ENCODE measurements around the gene SPZ1. TPM values are rescaled to one million over a fixed set of nuclear protein-coding genes. Genes with fewer than 3 reads are reported as not detected.

SPZ1 gene
- total RNA-seq, 1 experiment from 2014 or later = not detected

GRCh38 chr5:80341016-80341775 is 21.4 kb downstream of the SPZ1 start:
- ChIA-PET POLR2A (ENCODE audit: unreplicated experiment) (no interaction called here), CTCF (no interaction called here)
- Histone ChIP-seq H3K79me2 (ENCODE audit: low read length) (no peaks in the 10 kb centered on the region), H3K4me2 (ENCODE audit: low read length) (no peak overlapping the region), H3K9me2 (replicated peaks; ENCODE audit: low read length) (no peaks in the 10 kb centered on the region), H3K36me3 (ENCODE audit: low read depth, low read length) (no peaks in the 10 kb centered on the region), H3K9ac (ENCODE audit: low read length) (no peak overlapping the region), H3K27me3 (ENCODE audit: low read length) (no peaks in the 10 kb centered on the region), H3K4me1 (ENCODE audit: insufficient read depth, low read length) (no peaks in the 10 kb centered on the region), H3K27ac (ENCODE audit: low read length) (no peak overlapping the region), H3K4me3 (ENCODE audit: low read length) (no peak overlapping the region), H4K20me1 (ENCODE audit: low read length) (no peaks in the 10 kb centered on the region), H3K9me3 (ENCODE audit: low read length) (no peaks in the 10 kb centered on the region), H2AFZ (ENCODE audit: low read length) (no peak overlapping the region), H3F3A (ENCODE audit: low read length, unreplicated experiment) (no peaks in the 10 kb centered on the region)
- DNase-seq (no peak), ATAC-seq (no peak)
- intact Hi-C loops (cut with micrococcal nuclease) = loop anchor here (10.0 kb wide), 1 partner anchor 334 kb away; no protein-coding TSS in a partner anchor
- BruUV-seq (replicated peaks) = no TSS peak
- no peak for TF ChIP-seq CTCF (conservative IDR thresholded peaks at IDR 0.05; ENCODE audit: low read depth, low read length)
- TF ChIP-seq EZH2phosphoT487 (IDR thresholded peaks at IDR 0.05; ENCODE audit: borderline replicate concordance, low read length) = no peak
- TF ChIP-seq EZH2 (IDR thresholded peaks at IDR 0.05; ENCODE audit: low read length, unreplicated experiment) = no peak

GRCh38 chr5:80343067-80343466 is 23.3 kb downstream of the SPZ1 start:
- no peak overlapping the region for H2AFZ ChIP-seq (ENCODE audit: low read length)
- H3K27me3 ChIP-seq (ENCODE audit: low read length) = no peaks in the 10 kb centered on the region
- H3K4me2 ChIP-seq (ENCODE audit: low read length) = no peak overlapping the region
- no peaks in the 10 kb centered on the region for H3K9me2 ChIP-seq (replicated peaks; ENCODE audit: low read length)
- CTCF ChIA-PET = no interaction called here
- intact Hi-C loops (cut with micrococcal nuclease) = loop anchor here (10.0 kb wide), 1 partner anchor 332 kb away; no protein-coding TSS in a partner anchor
- POLR2A ChIA-PET (ENCODE audit: unreplicated experiment) = no interaction called here
- no peak for ATAC-seq
- BruUV-seq (replicated peaks) = no TSS peak
- no peak for DNase-seq
- H3K4me1 ChIP-seq (ENCODE audit: insufficient read depth, low read length) = no peaks in the 10 kb centered on the region
- no peaks in the 10 kb centered on the region for H4K20me1 ChIP-seq (ENCODE audit: low read length)
- H3K79me2 ChIP-seq (ENCODE audit: low read length) = no peaks in the 10 kb centered on the region
- no peak overlapping the region for H3K27ac ChIP-seq (ENCODE audit: low read length)
- no peaks in the 10 kb centered on the region for H3K36me3 ChIP-seq (ENCODE audit: low read depth, low read length)
- no peak overlapping the region for H3K9ac ChIP-seq (ENCODE audit: low read length)
- no peaks in the 10 kb centered on the region for H3K9me3 ChIP-seq (ENCODE audit: low read length)
- H3K4me3 ChIP-seq (ENCODE audit: low read length) = no peak overlapping the region
- no peaks in the 10 kb centered on the region for H3F3A ChIP-seq (ENCODE audit: low read length, unreplicated experiment)
- TF ChIP-seq EZH2phosphoT487 (IDR thresholded peaks at IDR 0.05; ENCODE audit: borderline replicate concordance, low read length) = no peak
- TF ChIP-seq EZH2 (IDR thresholded peaks at IDR 0.05; ENCODE audit: low read length, unreplicated experiment) = no peak
- TF ChIP-seq CTCF (conservative IDR thresholded peaks at IDR 0.05; ENCODE audit: low read depth, low read length) = no peak

GRCh38 chr5:80346055-80346454 is 26.3 kb downstream of the SPZ1 start:
- Histone ChIP-seq H3K4me3 (ENCODE audit: low read length) (no peak overlapping the region), H3K36me3 (ENCODE audit: low read depth, low read length) (no peaks in the 10 kb centered on the region), H3K79me2 (ENCODE audit: low read length) (no peaks in the 10 kb centered on the region), H3K9me2 (replicated peaks; ENCODE audit: low read length) (no peaks in the 10 kb centered on the region), H3K4me2 (ENCODE audit: low read length) (no peak overlapping the region), H2AFZ (ENCODE audit: low read length) (no peak overlapping the region), H3K9ac (ENCODE audit: low read length) (no peak overlapping the region), H3K4me1 (ENCODE audit: insufficient read depth, low read length) (no peaks in the 10 kb centered on the region), H4K20me1 (ENCODE audit: low read length) (no peaks in the 10 kb centered on the region), H3F3A (ENCODE audit: low read length, unreplicated experiment) (no peaks in the 10 kb centered on the region), H3K9me3 (ENCODE audit: low read length) (no peaks in the 10 kb centered on the region), H3K27ac (ENCODE audit: low read length) (no peak overlapping the region), H3K27me3 (ENCODE audit: low read length) (no peaks in the 10 kb centered on the region)
- peak; percentile 70 for ATAC-seq
- intact Hi-C loops (cut with micrococcal nuclease) = loop anchor here (5.0 to 10.0 kb wide), 2 partner anchors 61 to 329 kb away; partner anchors contain the start of gene ZFYVE16
- ChIA-PET POLR2A (ENCODE audit: unreplicated experiment) (no interaction called here), CTCF (interaction anchor here (0.8 to 1.6 kb wide), 3 partner anchors 17 to 326 kb away, joined by 3 to 4 read pairs (median 3); partner anchors contain the start of gene ZFYVE16)
- peak; percentile 45 for DNase-seq
- no TSS peak for BruUV-seq (replicated peaks)
- TF ChIP-seq CTCF (conservative IDR thresholded peaks at IDR 0.05; ENCODE audit: low read depth, low read length) (peak; percentile 56), EZH2phosphoT487 (IDR thresholded peaks at IDR 0.05; ENCODE audit: borderline replicate concordance, low read length) (no peak)
